H1 (cell line): Measurements from ENCODE around the gene PUS3. TPM values are rescaled to one million over a fixed set of nuclear protein-coding genes. Genes with fewer than 3 reads are reported as not detected.

Experiments used
- BRCA1 ChIP-seq: IDR thresholded peaks from 2 replicates; pipeline ENCODE4 v1.6.1; 2012; ENCODE audit warnings: low read depth, low read length, improper control_type of control experiment
- CHD1 ChIP-seq: IDR thresholded peaks from 2 replicates; pipeline ENCODE4 v1.6.1; 2012; ENCODE audit warnings: low read depth, low read length, improper control_type of control experiment
- CTCF ChIP-seq, 3 experiments: IDR thresholded peaks; 1 replicate in 2 of 3; 2 replicates in 1 of 3; pipeline versions ENCODE4 v1.5.1 to v1.6.1; 2011; ENCODE audit warnings: low read length in 3 of 3, mild to moderate bottlenecking in 3 of 3, inconsistent platforms in 2 of 3, low read depth in 1 of 3, moderate library complexity in 1 of 3; ENCODE audit not compliant: insufficient read depth in 1 of 3; ENCODE audit errors: control extremely low read depth in 1 of 3
- EGR1 ChIP-seq: IDR thresholded peaks from 2 replicates; pipeline ENCODE4 v1.6.1; 2011; ENCODE audit warnings: low read depth, low read length, borderline replicate concordance
- NANOG ChIP-seq: IDR thresholded peaks from 2 replicates; pipeline ENCODE4 v1.6.1; 2011; ENCODE audit warnings: low read length, low read depth, mild to moderate bottlenecking, inconsistent platforms; ENCODE audit not compliant: insufficient read depth, poor library complexity, severe bottlenecking
- RNF2 ChIP-seq: fragments of 200-900, 300-1000 bp; sonication (generic); IDR thresholded peaks from 2 replicates; pipeline ENCODE4 v1.7.1; 2016; ENCODE audit warnings: borderline replicate concordance, low read depth, mild to moderate bottlenecking, antibody characterized with exemption, low read length; ENCODE audit not compliant: poor library complexity, severe bottlenecking; ENCODE audit errors: missing control alignments
- TAF1 ChIP-seq: IDR thresholded peaks from 2 replicates; pipeline ENCODE4 v1.6.1; 2011; ENCODE audit warnings: mild to moderate bottlenecking, low read depth, low read length
- YY1 ChIP-seq: IDR thresholded peaks from 2 replicates; pipeline ENCODE4 v1.6.1; 2011; ENCODE audit warnings: low read depth, mild to moderate bottlenecking, low read length
- polyA plus RNA-seq, 7 experiments: library from polyadenylated mRNA; depleted of rRNA in 3 of 7; stranded (reverse) in 5 of 7; unstranded in 2 of 7; fragments of >200 nt in 5 of 7; fragments of 200-250 nt in 2 of 7; gene quantifications; 1 replicate in 5 of 7; 2 replicates in 1 of 7; 4 replicates in 1 of 7; pipeline versions ENCODE4 v1.2.1 to v1.2.3, GENCODE V29; 2011 to 2013; ENCODE audit warnings: missing spikeins in 2 of 7, mixed read lengths in 2 of 7
- total RNA-seq: library from RNA; stranded (reverse); fragmentation: NEBNext Ultra II Directional; extraction: Animal tissue kit (Norgen Biotek cat#: 25700); gene quantifications from 2 replicates; pipeline ENCODE4 v1.2.1, GENCODE V29; 2021

The PUS3 gene
- total and polyA plus RNA-seq, 2 of the 8 experiments (the other 6 are each of a cell fraction or from before 2014, with no cell fraction given) = 8.7 to 22.6 TPM

- TF ChIP-seq CTCF (IDR thresholded peaks at IDR 0.05; ENCODE audit: control extremely low read depth in 1 of 3, insufficient read depth in 1 of 3, low read depth in 1 of 3, low read length in 3 of 3) (peak; percentile 3 to 14 (median 6); a peak in 3 of 4 replicates), TAF1 (peak; percentile 72), RNF2 (no peak), NANOG (peak; percentile 30), YY1 (no peak; the same call in 1 of the 2 replicates), EGR1 (peak; percentile 44; the same call in 1 of the 2 replicates), BRCA1 (no peak), CHD1 (no peak; the same call in 1 of the 2 replicates)
Observed at GRCh38 chr11:125887373-125888324, 15.4 kb downstream of the PUS3 start, which contains the start of gene HYLS1 (continued).
